Fibroblast of lung (primary cell): ENCODE results near the gene WRAP73. TPM values are rescaled to one million over a fixed set of nuclear protein-coding genes. Genes with fewer than 3 reads are reported as not detected.
A peak's percentile ranks its signal among the peaks of the same experiment; 100 is the strongest.
"Not testable (repeated sequence)": the region's sequence is repeated elsewhere in the genome, so short reads cannot be mapped to it uniquely, and the experiment has no call there.

ENCODE experiments used
- DNase-seq, 2 donors: peaks; one replicate each; pipeline versions ENCODE4 v3.0.0 to v3.0.0-alpha.2; 2010; ENCODE audit warnings: low read depth in 2 of 2
- H2AFZ ChIP-seq: 2 replicates; pipeline ENCODE4 v1.5.1; 2012; ENCODE audit warnings: low read length, control low read depth, inconsistent platforms
- H3K27ac ChIP-seq: 2 replicates; pipeline ENCODE4 v1.5.1; 2011; ENCODE audit warnings: low read length, control low read depth; ENCODE audit not compliant: insufficient read depth
- H3K27me3 ChIP-seq: 2 replicates; pipeline ENCODE4 v1.5.1; 2011; ENCODE audit warnings: mild to moderate bottlenecking, low read length; ENCODE audit not compliant: control insufficient read depth, insufficient read depth
- H3K36me3 ChIP-seq: 2 replicates; pipeline ENCODE4 v1.5.1; 2011; ENCODE audit warnings: low read length; ENCODE audit not compliant: control insufficient read depth, insufficient read depth
- H3K4me1 ChIP-seq: 2 replicates; pipeline ENCODE4 v1.5.1; 2011; ENCODE audit warnings: low read length; ENCODE audit not compliant: control insufficient read depth, insufficient read depth; ENCODE audit errors: extremely low read depth
- H3K4me2 ChIP-seq: 2 replicates; pipeline ENCODE4 v1.5.1; 2011; ENCODE audit warnings: low read length, control low read depth; ENCODE audit not compliant: insufficient read depth; ENCODE audit errors: extremely low read depth
- H3K4me3 ChIP-seq, 4 experiments: fragments of 200-600 bp in 1 of 4; sonication (generic) in 1 of 4; replicated peaks in 1 of 4; 2 replicates each; pipeline ENCODE4 v1.5.1; 2011 to 2016; ENCODE audit warnings: low read length in 4 of 4, low read depth in 3 of 4, mild to moderate bottlenecking in 3 of 4, control low read depth in 2 of 4, inconsistent platforms in 1 of 4, mixed read lengths in 1 of 4; ENCODE audit not compliant: insufficient read depth in 1 of 4; ENCODE audit errors: control extremely low read depth in 1 of 4
- H3K79me2 ChIP-seq: 2 replicates; pipeline ENCODE4 v1.5.1; 2012; ENCODE audit warnings: mild to moderate bottlenecking, low read length, inconsistent platforms; ENCODE audit not compliant: control insufficient read depth, insufficient read depth
- H3K9ac ChIP-seq: 2 replicates; pipeline ENCODE4 v1.5.1; 2011; ENCODE audit warnings: mild to moderate bottlenecking, low read length, control low read depth; ENCODE audit not compliant: insufficient read depth
- H3K9me3 ChIP-seq: 2 replicates; pipeline ENCODE4 v1.5.1; 2012; ENCODE audit warnings: low read depth, low read length; ENCODE audit not compliant: control insufficient read depth, insufficient read depth
- H4K20me1 ChIP-seq: 2 replicates; pipeline ENCODE4 v1.5.1; 2011; ENCODE audit warnings: low read length; ENCODE audit not compliant: control insufficient read depth, insufficient read depth; ENCODE audit errors: extremely low read depth
- CTCF ChIP-seq, 2 donors: IDR thresholded peaks in 1 of 2; conservative IDR thresholded peaks in 1 of 2; 1 replicate in 1 of 2; 2 replicates in 1 of 2; pipeline ENCODE4 v1.5.1; 2011 to 2012; ENCODE audit warnings: low read length in 2 of 2, control low read depth in 1 of 2, inconsistent platforms in 1 of 2, low read depth in 1 of 2, mild to moderate bottlenecking in 1 of 2
- EZH2 ChIP-seq: IDR thresholded peaks from 2 replicates; pipeline ENCODE4 v1.5.1; 2012; ENCODE audit warnings: low read length, control low read depth, mild to moderate bottlenecking; ENCODE audit errors: missing control alignments
- polyA plus RNA-seq, 2 donors: library from polyadenylated mRNA; depleted of rRNA in 1 of 2; stranded (reverse) in 1 of 2; unstranded in 1 of 2; fragments of >200 nt; gene quantifications; 2 replicates each; pipeline ENCODE4 v1.2.1, GENCODE V29; 2011 to 2012; ENCODE audit warnings: missing spikeins in 1 of 2
- total RNA-seq: library from RNA; depleted of rRNA; stranded (reverse); fragments of >200 nt; gene quantifications from 2 replicates; pipeline ENCODE4 v1.2.1, GENCODE V29; 2014

WRAP73 gene
- total and polyA plus RNA-seq, 2 donors (not counting 1 experiment from before 2014, with no cell fraction given) = 12.0 to 15.0 TPM

- not testable (repeated sequence) for H2AFZ ChIP-seq, H3K36me3 ChIP-seq, H3K4me1 ChIP-seq, H3K9me3 ChIP-seq, H3K4me2 ChIP-seq, H4K20me1 ChIP-seq, H3K9ac ChIP-seq, H3K27me3 ChIP-seq, H3K27ac ChIP-seq, H3K4me3 ChIP-seq, H3K79me2 ChIP-seq
- TF ChIP-seq CTCF (conservative IDR thresholded peaks at IDR 0.05 in 1 of 2, IDR thresholded peaks at IDR 0.05 in 1 of 2; ENCODE audit: low read depth in 1 of 2, low read length in 2 of 2) = peak; percentile 48 to 61
- peak in 1 of 2 donors; percentile 32 for DNase-seq
Observed at GRCh38 chr1:3621151-3621671, 28.7 kb downstream of the WRAP73 start.

DNA sequence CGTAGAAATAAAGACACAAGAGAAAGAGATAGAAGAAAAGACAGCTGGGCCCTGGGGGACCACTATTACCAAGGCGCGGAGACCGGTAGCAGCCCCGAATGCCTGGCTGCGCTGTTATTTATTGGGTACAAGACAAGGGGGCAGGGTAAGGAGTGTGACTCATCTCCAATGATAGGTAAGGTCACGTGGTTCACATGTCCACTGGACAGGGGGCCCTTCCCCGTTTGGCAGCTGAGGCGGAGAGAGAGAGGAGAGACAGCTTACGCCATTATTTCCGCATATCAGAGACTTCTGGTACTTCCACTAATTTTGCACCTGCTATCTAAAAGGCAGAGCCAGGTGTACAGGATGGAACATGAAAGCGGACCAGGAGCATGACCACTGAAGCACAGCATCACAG lies 29.2 kb downstream of the WRAP73 start:
- Histone ChIP-seq H3K27ac (no peak overlapping the region), H3K4me2 (no peak overlapping the region), H3K9ac (no peak overlapping the region), H3K27me3 (no peaks in the 10 kb centered on the region), H3K79me2 (peaks cover 5% of the 10 kb centered on the region), H3K36me3 (no peaks in the 10 kb centered on the region), H3K9me3 (no peaks in the 10 kb centered on the region), H3K4me1 (peaks cover 4% of the 10 kb centered on the region), H3K4me3 (no peak overlapping the region), H4K20me1 (no peaks in the 10 kb centered on the region), H2AFZ (no peak overlapping the region)
- no peak for DNase-seq
- no peak for TF ChIP-seq EZH2
- TF ChIP-seq CTCF (conservative IDR thresholded peaks at IDR 0.05 in 1 of 2, IDR thresholded peaks at IDR 0.05 in 1 of 2; ENCODE audit: low read depth in 1 of 2, low read length in 2 of 2) = no peak

DNA sequence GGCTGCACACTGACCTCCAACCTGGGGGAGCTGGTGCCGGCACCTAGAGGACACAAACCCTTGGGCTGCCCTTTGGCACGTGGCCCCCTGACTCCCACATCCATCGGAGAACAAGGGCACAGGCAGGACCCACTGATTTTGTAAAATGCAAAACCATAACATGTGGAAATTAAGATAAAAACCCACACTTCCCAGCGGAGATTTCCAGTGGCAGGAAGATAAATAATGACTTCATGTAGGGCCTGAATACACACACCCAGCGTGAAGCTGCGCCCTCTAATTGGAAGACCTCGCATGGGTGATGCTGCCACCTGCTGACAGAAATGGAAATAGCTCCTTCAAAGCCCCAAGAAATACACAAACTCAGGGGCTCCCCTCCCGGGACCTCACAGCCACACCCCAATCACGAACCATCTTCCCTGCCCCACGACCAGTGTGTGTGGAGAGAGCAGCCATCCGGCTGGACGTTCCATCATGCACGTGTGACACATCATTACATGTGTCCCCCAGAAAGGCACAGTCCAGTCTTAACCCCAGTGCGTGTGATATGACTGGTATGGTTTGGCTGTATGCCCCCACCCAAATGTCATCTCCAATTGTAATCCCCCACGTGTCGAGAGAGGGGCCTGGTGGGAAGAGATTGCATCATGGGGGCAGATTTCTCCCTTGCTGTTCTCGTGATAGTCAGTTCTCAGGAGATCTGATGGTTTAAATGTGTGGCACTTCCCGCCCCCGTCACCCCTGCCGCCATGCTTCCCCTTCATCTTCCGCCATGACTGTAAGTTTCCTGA lies 30.8 kb downstream of the WRAP73 start:
- H3K79me2 ChIP-seq = no peaks in the 10 kb centered on the region
- H3K4me1 ChIP-seq = peaks cover 4% of the 10 kb centered on the region
- H4K20me1 ChIP-seq = no peaks in the 10 kb centered on the region
- peak; percentile 67 to 79 for DNase-seq
- H3K36me3 ChIP-seq = no peaks in the 10 kb centered on the region
- TF ChIP-seq EZH2 = no peak
- TF ChIP-seq CTCF (conservative IDR thresholded peaks at IDR 0.05 in 1 of 2, IDR thresholded peaks at IDR 0.05 in 1 of 2; ENCODE audit: low read depth in 1 of 2, low read length in 2 of 2) = peak; percentile 80 to 90
- no peak overlapping the region for H3K4me2 ChIP-seq
- no peak overlapping the region for H2AFZ ChIP-seq
- H3K27me3 ChIP-seq = no peaks in the 10 kb centered on the region
- no peak overlapping the region for H3K9ac ChIP-seq
- no peak overlapping the region for H3K27ac ChIP-seq
- H3K9me3 ChIP-seq = no peaks in the 10 kb centered on the region
- no peak overlapping the region for H3K4me3 ChIP-seq
